ENCODE data around the gene PRMT9.

The PRMT9 gene

GRCh38 chr4:147724468-147725201 lies 40.7 kb upstream of the PRMT9 start:
- TF ChIP-seq, protein P1, sequence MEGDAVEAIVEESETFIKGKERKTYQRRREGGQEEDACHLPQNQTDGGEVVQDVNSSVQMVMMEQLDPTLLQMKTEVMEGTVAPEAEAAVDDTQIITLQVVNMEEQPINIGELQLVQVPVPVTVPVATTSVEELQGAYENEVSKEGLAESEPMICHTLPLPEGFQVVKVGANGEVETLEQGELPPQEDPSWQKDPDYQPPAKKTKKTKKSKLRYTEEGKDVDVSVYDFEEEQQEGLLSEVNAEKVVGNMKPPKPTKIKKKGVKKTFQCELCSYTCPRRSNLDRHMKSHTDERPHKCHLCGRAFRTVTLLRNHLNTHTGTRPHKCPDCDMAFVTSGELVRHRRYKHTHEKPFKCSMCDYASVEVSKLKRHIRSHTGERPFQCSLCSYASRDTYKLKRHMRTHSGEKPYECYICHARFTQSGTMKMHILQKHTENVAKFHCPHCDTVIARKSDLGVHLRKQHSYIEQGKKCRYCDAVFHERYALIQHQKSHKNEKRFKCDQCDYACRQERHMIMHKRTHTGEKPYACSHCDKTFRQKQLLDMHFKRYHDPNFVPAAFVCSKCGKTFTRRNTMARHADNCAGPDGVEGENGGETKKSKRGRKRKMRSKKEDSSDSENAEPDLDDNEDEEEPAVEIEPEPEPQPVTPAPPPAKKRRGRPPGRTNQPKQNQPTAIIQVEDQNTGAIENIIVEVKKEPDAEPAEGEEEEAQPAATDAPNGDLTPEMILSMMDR (IDR thresholded peaks at IDR 0.05; ENCODE audit: borderline replicate concordance, insufficient read depth, low read depth, low read length): no peak
- H3K4me3 ChIP-seq (ENCODE audit: low read depth, low read length): no peak overlapping the region

DNA sequence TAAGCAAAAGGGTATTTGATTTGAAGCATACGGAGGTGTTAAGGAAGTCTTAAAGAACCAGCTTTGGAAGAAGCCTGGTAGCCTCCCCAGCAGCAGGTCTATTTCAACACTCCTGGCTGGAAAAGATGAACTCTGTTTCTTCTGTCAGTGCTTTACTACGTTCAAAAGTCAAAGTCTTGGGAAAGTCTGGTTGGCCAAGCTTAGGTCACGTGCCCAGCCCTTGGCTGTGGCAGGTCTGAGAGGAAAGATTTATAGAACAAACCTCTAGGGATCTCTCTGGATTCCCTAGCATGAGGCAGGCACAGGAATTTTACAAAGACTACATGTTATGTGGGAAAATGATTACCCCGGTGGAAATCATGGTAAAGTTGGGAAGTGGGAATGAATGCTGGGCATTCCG lies 39.4 kb upstream of the PRMT9 start:
- H3K4me3 ChIP-seq (ENCODE audit: low read depth, low read length): no peak overlapping the region
- TF ChIP-seq, protein P1 (IDR thresholded peaks at IDR 0.05; ENCODE audit: borderline replicate concordance, insufficient read depth, low read depth, low read length): no peak

GRCh38 chr4:147717878-147718277 lies 33.9 kb upstream of the PRMT9 start:
- TF ChIP-seq, protein P1 (IDR thresholded peaks at IDR 0.05; ENCODE audit: borderline replicate concordance, insufficient read depth, low read depth, low read length): no peak
- H3K4me3 ChIP-seq (ENCODE audit: low read depth, low read length): no peak overlapping the region

DNA sequence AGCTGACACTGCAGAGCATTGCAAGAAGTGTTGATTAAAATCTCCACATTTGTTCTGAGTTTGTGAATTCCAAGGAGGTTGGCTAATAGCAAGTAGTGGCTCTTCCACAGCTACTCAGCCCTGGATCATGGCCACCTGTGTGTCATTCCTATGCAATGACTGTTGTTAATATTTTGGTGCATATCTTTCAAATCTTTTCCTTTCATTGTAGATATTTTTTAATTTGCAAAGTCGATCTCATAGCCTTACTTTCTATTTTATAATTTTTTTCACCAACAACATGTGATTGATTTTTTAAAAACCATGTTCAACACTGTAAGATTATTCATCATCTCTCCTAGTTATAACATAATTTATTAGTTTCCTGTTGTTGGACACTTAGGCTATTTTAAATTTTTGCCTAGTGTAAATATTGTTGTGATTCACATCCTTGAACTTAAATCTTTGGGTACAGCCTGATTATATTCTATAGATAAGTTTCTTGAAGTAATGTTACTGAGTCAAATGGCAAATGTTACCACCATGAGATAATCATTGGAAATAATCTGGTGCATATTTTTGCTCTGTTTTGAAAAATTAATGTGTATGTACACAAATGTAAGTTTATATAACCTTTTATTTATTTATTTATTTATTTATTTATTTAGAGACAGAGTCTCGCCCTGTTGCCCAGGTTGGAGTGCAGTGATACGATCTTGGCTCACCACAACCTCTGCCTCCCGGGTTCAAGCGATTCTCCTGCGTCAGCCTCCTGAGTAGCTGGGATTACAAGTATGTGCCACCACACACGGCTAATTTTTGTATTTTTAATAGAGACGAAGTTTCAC lies 30.8 kb upstream of the PRMT9 start:
- H3K4me3 ChIP-seq (ENCODE audit: low read depth, low read length): no peak overlapping the region
- TF ChIP-seq, protein P1 (IDR thresholded peaks at IDR 0.05; ENCODE audit: borderline replicate concordance, insufficient read depth, low read depth, low read length): no peak

DNA sequence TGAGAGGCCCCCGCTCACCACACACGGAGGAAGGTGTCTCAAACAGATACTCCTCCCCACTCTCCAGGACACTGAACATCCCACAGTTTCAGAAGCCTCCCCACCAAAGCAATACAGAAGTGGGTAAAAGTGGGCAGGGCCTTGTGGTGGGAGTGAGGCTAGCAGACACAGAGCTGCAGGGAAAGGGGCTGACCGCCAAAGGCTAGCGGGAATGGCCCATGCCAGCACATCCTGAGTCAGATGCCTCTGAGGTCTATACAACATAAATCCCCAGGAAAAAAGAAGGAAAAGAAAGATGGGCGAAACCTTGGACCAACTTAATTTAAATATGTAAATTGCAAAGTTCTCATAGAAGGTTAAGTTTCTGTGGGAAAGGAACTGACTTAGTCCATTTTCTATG lies 26.0 kb upstream of the PRMT9 start:
- H3K4me3 ChIP-seq (ENCODE audit: low read depth, low read length): no peak overlapping the region
- TF ChIP-seq, protein P1 (IDR thresholded peaks at IDR 0.05; ENCODE audit: borderline replicate concordance, insufficient read depth, low read depth, low read length): no peak

GRCh38 chr4:147707892-147708672 lies 24.1 kb upstream of the PRMT9 start:
- TF ChIP-seq, protein P1 (IDR thresholded peaks at IDR 0.05; ENCODE audit: borderline replicate concordance, insufficient read depth, low read depth, low read length): peak; percentile 74
- H3K4me3 ChIP-seq (ENCODE audit: low read depth, low read length): no peak overlapping the region
